HepG2 (cell line): ENCODE data around the gene DAG1. TPM values are rescaled to one million over a fixed set of nuclear protein-coding genes. Genes with fewer than 3 reads are reported as not detected.

Source experiments
- ADNP ChIP-seq: sonication (generic); formaldehyde crosslinking; IDR thresholded peaks from 2 replicates; pipeline ENCODE4 v1.4.0; 2020; ENCODE audit warnings: missing genetic modification reagents
- ARNT ChIP-seq: fragments of 450-650 bp; IDR thresholded peaks from 2 replicates; pipeline ENCODE4 v1.6.1; 2017
- DR1 ChIP-seq: sonication (generic); formaldehyde crosslinking; IDR thresholded peaks from 2 replicates; pipeline ENCODE4 v1.8.0; 2021; ENCODE audit warnings: mild to moderate bottlenecking, missing genetic modification reagents, inconsistent platforms
- JARID2 ChIP-seq: sonication (generic); formaldehyde crosslinking; IDR thresholded peaks from 2 replicates; pipeline ENCODE4 v1.8.1; 2023; ENCODE audit warnings: missing genetic modification reagents, inconsistent platforms; ENCODE audit not compliant: insufficient replicate concordance
- RFX3 ChIP-seq: IDR thresholded peaks from 2 replicates; pipeline ENCODE4 v1.6.1; 2016; ENCODE audit warnings: missing biosample characterization, missing genetic modification reagents
- SYNCRIP ChIP-seq: fragments of 200-400 bp; formaldehyde crosslinking; IDR thresholded peaks from 2 replicates; pipeline ENCODE4 v1.6.1; 2018; ENCODE audit warnings: mild to moderate bottlenecking, low read depth, low read length; ENCODE audit not compliant: insufficient read depth
- ZC3H13 ChIP-seq: sonication (generic); formaldehyde crosslinking; IDR thresholded peaks from 2 replicates; pipeline ENCODE4 v1.8.1; 2023; ENCODE audit warnings: mild to moderate bottlenecking, missing genetic modification reagents, moderate library complexity
- ZNF460 ChIP-seq: sonication (generic); formaldehyde crosslinking; IDR thresholded peaks from 2 replicates; pipeline ENCODE4 v1.5.1; 2020; ENCODE audit warnings: missing genetic modification reagents, mild to moderate bottlenecking, borderline replicate concordance
- ZNF510 ChIP-seq: sonication (generic); formaldehyde crosslinking; IDR thresholded peaks from 2 replicates; pipeline ENCODE4 v1.4.0; 2020; ENCODE audit warnings: low read depth, mild to moderate bottlenecking, missing genetic modification reagents
- polyA plus RNA-seq, 8 experiments: library from polyadenylated mRNA; depleted of rRNA in 3 of 8; stranded (reverse) in 7 of 8; unstranded in 1 of 8; fragments of >200 nt; fragmentation: Illumina TruSeq in 4 of 8; extraction: Trizol in 4 of 8; gene quantifications; 2 replicates each; pipeline versions ENCODE4 v1.2.1 to v1.2.3, GENCODE V29; 2011 to 2016; ENCODE audit warnings: low read depth in 4 of 8, missing spikeins in 1 of 8, mixed read lengths in 1 of 8; ENCODE audit not compliant: insufficient read depth in 1 of 8
- total RNA-seq, 5 experiments: library from RNA; depleted of rRNA; stranded (reverse); fragments of >200 nt; fragmentation: Illumina TruSeq; extraction: Trizol; gene quantifications; 2 replicates each; pipeline ENCODE4 v1.2.3, GENCODE V29; 2016; ENCODE audit warnings: low read depth in 1 of 5
- TF ChIP-seq, protein P1 (sequence below): sonication (generic); formaldehyde crosslinking; IDR thresholded peaks from 2 replicates; pipeline ENCODE4 v1.4.0; 2020; ENCODE audit warnings: missing genetic modification reagents
- TF ChIP-seq, protein P2 (sequence below): IDR thresholded peaks from 2 replicates; pipeline ENCODE4 v1.6.1; 2016
- TF ChIP-seq, protein P3 (sequence below): sonication (generic); formaldehyde crosslinking; IDR thresholded peaks from 2 replicates; pipeline ENCODE4 v1.5.1; 2020; ENCODE audit warnings: missing genetic modification reagents, mild to moderate bottlenecking, borderline replicate concordance
- TF ChIP-seq, protein P4 (sequence below): sonication (generic); formaldehyde crosslinking; IDR thresholded peaks from 2 replicates; pipeline ENCODE4 v1.4.0; 2020; ENCODE audit warnings: mild to moderate bottlenecking, missing genetic modification reagents, borderline replicate concordance
- TF ChIP-seq, protein P5 (sequence below): sonication (generic); formaldehyde crosslinking; IDR thresholded peaks from 2 replicates; pipeline ENCODE4 v1.4.0; 2020; ENCODE audit warnings: missing genetic modification reagents, borderline replicate concordance

DAG1 gene
- total and polyA plus RNA-seq, 2 of the 13 experiments (the other 11 are each of a cell fraction or from before 2014, with no cell fraction given): 47.3 to 50.4 TPM

DNA sequence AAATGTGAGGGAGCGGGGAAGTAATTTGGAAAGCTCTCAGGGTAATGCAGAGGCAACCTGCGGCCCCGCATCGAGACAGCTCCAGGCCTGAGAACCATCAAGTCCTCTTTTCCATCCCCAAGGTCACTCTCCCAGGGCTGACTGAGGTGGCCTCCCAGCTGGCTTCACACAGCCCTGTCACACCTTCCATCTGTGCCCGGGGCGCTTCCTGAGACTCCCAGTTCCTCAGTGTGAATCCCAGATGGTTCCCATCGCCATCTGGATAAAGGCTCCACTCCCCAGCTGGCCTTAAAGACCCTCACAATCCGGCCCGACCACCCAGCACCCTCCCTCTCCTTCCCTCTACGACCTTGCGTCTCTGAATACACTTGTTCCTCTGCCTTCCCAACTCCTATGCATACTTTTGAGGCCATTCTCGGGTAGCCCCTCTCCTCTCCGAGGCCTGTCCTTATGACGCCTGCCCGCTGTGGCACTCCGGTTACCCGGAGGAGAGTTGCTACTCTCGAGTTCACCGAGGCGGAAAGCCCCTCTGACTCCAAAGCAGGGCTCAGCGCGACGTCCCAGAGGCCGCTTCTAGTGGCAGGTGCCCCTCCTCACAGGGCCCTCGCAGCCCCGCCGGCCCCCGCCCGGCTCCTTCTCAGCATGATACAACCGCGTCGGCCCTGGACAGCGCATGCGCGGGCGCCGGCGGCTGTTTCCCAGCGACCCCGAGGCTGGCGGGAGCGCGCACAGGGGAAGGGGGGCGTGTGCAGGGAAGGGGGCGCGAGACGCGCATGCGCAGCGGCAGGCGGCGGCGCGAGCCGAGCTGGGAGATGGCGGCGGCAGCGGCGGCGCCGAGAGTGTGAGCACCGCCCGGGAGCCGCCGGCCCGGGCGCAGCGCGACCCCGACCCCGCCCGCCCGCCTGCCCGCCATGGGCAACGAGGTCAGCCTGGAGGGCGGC, 83.9 kb downstream of the DAG1 start, which contains the start of gene BSN (continued):
- TF ChIP-seq, protein P1, sequence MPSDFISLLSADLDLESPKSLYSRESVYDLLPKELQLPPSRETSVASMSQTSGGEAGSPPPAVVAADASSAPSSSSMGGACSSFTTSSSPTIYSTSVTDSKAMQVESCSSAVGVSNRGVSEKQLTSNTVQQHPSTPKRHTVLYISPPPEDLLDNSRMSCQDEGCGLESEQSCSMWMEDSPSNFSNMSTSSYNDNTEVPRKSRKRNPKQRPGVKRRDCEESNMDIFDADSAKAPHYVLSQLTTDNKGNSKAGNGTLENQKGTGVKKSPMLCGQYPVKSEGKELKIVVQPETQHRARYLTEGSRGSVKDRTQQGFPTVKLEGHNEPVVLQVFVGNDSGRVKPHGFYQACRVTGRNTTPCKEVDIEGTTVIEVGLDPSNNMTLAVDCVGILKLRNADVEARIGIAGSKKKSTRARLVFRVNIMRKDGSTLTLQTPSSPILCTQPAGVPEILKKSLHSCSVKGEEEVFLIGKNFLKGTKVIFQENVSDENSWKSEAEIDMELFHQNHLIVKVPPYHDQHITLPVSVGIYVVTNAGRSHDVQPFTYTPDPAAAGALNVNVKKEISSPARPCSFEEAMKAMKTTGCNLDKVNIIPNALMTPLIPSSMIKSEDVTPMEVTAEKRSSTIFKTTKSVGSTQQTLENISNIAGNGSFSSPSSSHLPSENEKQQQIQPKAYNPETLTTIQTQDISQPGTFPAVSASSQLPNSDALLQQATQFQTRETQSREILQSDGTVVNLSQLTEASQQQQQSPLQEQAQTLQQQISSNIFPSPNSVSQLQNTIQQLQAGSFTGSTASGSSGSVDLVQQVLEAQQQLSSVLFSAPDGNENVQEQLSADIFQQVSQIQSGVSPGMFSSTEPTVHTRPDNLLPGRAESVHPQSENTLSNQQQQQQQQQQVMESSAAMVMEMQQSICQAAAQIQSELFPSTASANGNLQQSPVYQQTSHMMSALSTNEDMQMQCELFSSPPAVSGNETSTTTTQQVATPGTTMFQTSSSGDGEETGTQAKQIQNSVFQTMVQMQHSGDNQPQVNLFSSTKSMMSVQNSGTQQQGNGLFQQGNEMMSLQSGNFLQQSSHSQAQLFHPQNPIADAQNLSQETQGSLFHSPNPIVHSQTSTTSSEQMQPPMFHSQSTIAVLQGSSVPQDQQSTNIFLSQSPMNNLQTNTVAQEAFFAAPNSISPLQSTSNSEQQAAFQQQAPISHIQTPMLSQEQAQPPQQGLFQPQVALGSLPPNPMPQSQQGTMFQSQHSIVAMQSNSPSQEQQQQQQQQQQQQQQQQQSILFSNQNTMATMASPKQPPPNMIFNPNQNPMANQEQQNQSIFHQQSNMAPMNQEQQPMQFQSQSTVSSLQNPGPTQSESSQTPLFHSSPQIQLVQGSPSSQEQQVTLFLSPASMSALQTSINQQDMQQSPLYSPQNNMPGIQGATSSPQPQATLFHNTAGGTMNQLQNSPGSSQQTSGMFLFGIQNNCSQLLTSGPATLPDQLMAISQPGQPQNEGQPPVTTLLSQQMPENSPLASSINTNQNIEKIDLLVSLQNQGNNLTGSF (CRISPR knock-in tag): peak; percentile 26; the same call in 1 of the 2 replicates
- TF ChIP-seq ZNF460 (CRISPR knock-in tag) (no peak), ADNP (CRISPR knock-in tag) (no peak), SYNCRIP (no peak), JARID2 (CRISPR knock-in tag) (no peak), RFX3 (no peak), ZC3H13 (CRISPR knock-in tag) (no peak; the same call in 1 of the 2 replicates), ZNF510 (no peak), DR1 (peak; percentile 15; the same call in 1 of the 2 replicates), ARNT (no peak)
- TF ChIP-seq, protein P2, sequence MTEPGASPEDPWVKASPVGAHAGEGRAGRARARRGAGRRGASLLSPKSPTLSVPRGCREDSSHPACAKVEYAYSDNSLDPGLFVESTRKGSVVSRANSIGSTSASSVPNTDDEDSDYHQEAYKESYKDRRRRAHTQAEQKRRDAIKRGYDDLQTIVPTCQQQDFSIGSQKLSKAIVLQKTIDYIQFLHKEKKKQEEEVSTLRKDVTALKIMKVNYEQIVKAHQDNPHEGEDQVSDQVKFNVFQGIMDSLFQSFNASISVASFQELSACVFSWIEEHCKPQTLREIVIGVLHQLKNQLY (CRISPR knock-in tag): 0 out of 2 replicates have a peak, but pooled peaks have one; percentile 31
- TF ChIP-seq, protein P3, sequence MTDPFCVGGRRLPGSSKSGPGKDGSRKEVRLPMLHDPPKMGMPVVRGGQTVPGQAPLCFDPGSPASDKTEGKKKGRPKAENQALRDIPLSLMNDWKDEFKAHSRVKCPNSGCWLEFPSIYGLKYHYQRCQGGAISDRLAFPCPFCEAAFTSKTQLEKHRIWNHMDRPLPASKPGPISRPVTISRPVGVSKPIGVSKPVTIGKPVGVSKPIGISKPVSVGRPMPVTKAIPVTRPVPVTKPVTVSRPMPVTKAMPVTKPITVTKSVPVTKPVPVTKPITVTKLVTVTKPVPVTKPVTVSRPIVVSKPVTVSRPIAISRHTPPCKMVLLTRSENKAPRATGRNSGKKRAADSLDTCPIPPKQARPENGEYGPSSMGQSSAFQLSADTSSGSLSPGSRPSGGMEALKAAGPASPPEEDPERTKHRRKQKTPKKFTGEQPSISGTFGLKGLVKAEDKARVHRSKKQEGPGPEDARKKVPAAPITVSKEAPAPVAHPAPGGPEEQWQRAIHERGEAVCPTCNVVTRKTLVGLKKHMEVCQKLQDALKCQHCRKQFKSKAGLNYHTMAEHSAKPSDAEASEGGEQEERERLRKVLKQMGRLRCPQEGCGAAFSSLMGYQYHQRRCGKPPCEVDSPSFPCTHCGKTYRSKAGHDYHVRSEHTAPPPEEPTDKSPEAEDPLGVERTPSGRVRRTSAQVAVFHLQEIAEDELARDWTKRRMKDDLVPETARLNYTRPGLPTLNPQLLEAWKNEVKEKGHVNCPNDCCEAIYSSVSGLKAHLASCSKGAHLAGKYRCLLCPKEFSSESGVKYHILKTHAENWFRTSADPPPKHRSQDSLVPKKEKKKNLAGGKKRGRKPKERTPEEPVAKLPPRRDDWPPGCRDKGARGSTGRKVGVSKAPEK (CRISPR knock-in tag): no peak
- TF ChIP-seq, protein P4, sequence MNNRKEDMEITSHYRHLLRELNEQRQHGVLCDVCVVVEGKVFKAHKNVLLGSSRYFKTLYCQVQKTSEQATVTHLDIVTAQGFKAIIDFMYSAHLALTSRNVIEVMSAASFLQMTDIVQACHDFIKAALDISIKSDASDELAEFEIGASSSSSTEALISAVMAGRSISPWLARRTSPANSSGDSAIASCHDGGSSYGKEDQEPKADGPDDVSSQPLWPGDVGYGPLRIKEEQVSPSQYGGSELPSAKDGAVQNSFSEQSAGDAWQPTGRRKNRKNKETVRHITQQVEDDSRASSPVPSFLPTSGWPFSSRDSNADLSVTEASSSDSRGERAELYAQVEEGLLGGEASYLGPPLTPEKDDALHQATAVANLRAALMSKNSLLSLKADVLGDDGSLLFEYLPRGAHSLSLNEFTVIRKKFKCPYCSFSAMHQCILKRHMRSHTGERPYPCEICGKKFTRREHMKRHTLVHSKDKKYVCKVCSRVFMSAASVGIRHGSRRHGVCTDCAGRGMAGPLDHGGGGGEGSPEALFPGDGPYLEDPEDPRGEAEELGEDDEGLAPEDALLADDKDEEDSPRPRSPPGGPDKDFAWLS (CRISPR knock-in tag): no peak
- TF ChIP-seq, protein P5, sequence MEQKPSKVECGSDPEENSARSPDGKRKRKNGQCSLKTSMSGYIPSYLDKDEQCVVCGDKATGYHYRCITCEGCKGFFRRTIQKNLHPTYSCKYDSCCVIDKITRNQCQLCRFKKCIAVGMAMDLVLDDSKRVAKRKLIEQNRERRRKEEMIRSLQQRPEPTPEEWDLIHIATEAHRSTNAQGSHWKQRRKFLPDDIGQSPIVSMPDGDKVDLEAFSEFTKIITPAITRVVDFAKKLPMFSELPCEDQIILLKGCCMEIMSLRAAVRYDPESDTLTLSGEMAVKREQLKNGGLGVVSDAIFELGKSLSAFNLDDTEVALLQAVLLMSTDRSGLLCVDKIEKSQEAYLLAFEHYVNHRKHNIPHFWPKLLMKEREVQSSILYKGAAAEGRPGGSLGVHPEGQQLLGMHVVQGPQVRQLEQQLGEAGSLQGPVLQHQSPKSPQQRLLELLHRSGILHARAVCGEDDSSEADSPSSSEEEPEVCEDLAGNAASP (CRISPR knock-in tag): no peak
